ENCODE measurements around the gene ZNF280B.
"Not testable (repeated sequence)": the region's sequence is repeated elsewhere in the genome, so short reads cannot be mapped to it uniquely, and the experiment has no call there.

The ZNF280B gene

DNA sequence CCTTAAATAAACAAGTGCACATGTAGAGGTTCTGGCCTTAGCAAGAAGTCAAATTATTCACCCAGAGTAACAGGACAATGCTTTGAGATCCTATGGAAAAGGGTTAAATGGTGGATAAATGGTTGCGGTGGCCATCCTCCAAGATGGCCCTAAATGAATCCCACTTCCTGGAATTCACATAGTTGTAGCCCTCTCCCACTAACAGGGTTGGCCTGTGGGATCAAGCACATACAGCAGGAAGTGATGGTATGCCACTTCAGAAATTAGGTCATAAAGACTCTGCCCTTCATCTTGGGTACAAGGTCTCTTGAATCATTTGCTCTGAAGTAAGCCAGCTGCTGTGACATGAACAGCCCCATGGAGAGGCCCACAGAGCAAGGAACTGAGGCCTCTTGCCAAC, 1.8 kb downstream of the ZNF280B start:
- no peak for DNase-seq

GRCh38 chr22:22498267-22498666, 10.3 kb downstream of the ZNF280B start:
- no peak for DNase-seq

DNA sequence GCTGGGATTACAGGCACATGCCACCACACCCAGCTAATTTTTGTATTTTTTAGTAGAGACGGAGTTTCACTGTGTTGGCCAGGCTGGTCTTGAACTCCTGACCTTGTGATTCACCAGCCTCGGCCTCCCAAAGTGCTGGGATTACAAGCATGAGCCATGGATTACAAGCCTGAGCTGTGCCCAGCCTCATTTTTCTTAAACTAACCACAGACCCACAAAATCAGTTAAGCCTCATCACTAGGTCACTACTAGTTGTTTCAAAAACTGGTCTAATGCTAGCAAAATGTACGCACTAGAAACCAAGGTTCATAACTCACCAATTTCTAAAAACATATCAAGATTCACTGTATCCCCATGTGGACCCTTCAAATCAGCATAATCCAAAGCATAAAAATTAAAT, 17.0 kb downstream of the ZNF280B start:
- not testable (repeated sequence) for DNase-seq

- DNase-seq: no peak
Measured at GRCh38 chr22:22488736-22489135, 19.8 kb downstream of the ZNF280B start.

DNA sequence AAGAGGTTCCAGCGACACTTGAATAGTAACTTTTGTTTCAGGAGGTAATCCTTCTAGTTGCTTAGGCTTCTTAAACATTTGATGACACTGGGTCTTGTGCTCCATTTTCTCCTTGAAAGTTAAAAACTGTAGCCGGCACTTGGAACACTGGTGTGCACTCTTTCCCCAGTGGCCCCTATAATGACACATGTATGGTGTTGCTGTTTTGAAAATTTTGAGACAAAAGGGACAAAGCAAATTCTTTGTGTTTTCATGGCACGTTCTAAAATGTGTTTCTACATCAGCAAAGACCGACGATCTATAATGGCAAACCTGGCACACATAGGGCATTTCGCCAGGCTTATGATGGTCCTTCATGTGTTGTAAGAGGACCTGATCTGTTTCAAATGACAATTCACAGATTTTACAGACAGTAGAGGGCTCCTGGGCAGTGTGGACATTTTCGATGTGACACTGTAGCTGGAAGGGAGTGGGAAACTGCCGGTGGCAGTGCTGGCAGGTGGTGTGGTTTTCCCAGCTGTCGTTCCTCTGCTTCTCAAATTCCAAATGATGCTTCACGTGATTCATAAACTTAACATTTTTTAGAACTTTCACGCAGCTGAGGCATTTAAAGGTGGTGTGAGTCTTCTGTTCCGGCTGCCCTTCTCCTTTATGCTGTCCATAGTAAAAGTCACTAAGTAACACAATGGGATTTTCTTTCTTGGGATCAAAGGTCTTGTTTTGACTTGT, 20.5 kb downstream of the ZNF280B start:
- no peak for DNase-seq

DNA sequence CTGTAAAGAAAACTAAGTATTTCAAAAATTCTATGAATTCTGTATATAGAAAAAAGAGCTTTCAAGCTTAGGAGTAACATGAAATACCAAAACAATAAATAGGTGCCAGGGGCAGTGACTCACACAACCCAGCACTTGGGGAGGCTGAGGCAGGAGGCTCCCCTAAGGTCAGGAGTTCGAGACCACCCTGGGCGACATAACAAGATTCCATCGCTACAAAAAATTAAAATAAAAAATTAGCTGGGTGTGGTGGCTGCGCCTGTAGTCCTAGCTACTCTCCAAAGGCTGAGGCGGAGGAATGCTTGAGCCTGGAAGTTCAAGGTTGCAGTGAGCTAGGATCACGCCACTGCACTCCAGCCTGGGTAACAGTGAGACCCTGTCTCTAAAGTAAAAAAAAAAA, 21.5 kb downstream of the ZNF280B start:
- no peak for DNase-seq

- DNase-seq: no peak
Measured at GRCh38 chr22:22486132-22486899, 22.2 kb downstream of the ZNF280B start.

DNA sequence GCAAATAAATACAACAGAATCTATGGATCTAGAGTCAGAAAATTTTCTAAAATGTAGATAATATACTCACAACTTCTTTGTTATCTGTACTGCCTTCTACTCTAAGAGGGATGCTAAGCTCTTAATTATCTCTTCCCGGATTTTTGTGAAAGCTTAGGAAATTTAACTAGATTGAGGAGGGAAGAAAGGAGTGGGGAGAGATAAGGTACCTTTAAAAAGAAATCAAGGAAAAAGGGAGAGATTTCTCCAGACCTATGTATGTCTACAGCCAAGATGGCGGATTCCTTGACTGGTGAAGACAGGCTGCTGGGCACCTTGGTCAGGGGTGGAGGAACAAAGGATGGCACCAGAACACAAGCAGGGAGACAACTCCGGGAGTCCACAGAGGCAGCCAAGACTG, 23.0 kb downstream of the ZNF280B start:
- no peak for DNase-seq

- no peak for DNase-seq
Measured at GRCh38 chr22:22484023-22484422, 24.5 kb downstream of the ZNF280B start.

DNA sequence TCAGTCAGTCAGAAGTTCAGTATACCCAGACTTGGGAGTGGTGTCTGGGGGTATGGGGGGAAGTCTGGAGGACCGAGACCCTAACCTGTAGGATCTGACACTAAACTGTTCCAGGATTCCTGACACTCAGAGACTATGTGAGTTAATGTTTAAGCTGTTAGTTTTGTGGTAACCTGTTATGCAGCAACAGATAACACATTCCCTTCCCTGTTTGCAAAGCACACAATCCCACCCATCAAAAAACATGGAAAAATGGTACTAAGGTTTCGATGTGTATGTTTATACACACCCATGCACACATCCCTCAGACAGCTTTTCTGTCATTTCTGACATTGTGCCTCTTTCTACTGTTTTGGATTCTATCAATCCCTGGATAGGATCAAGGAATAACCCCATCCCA, 27.6 kb downstream of the ZNF280B start:
- DNase-seq: no peak

- no peak for DNase-seq
Measured at GRCh38 chr22:22479999-22480532, 28.5 kb downstream of the ZNF280B start.

DNA sequence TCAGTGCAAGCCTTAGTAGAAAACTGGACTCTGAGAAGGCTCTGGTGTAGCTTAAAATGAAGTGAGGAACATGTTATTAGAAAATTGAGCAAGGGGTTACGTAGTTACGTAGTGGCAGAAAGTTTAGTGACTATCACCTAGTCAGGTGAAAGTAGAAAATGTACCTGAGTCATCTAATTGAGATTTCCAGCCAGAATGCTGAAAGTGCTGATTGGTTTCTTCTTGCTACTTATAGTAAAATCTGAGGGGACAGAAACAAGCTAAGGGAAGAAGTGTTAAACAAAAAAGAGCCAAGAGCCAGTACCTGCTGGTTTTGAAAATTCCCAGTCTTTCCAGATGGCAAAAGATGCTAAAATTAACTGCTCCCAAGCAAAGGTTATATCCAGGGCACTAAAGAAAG, 29.4 kb downstream of the ZNF280B start:
- DNase-seq: no peak

GRCh38 chr22:22478470-22478869, 30.1 kb downstream of the ZNF280B start:
- no peak for DNase-seq

DNA sequence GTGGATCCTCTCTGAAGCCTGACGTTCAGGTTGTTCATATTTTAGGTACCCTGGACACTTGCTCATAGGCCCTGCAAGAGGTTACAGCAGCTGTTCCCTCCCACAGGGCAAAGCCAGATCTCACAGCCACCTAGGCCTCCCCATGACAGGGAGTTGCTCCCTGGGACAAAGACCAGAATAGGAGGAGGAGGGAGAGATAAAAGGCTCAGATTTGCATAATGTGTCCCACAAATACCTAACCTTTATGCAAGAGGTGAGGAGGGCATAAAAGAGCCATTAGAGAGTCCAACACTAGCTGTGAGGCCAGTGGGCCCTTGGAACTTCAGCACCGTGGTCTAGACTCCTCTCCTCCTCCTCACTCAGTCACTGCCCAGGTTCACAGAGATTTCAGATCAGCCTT, 33.8 kb downstream of the ZNF280B start:
- DNase-seq: no peak

GRCh38 chr22:22471104-22471503, 37.4 kb downstream of the ZNF280B start:
- DNase-seq: not testable (repeated sequence)

GRCh38 chr22:22469527-22469926, 39.0 kb downstream of the ZNF280B start:
- no peak for DNase-seq

- DNase-seq: not testable (repeated sequence)
Measured at GRCh38 chr22:22468794-22469469, 39.6 kb downstream of the ZNF280B start.

DNA sequence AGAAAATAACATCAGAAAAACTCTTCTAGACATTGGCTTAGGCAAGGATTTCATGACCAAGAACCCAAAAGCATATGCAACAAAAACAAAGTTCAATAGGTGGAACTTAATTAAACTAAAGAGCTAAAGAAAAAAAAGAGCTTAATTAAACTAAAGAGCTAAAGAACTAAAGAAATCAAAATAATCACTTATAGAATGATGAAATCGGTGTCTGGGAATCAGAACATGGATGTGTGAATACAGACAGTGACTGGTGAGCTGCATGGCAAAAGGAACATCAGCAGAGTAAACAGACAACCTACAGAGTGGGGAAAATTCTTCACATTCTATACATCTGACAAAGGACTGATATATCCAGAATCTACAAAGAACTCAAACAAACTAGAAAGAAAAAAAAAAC, 41.4 kb downstream of the ZNF280B start:
- DNase-seq: no peak

- no peak for DNase-seq
Measured at GRCh38 chr22:22465782-22466181, 42.8 kb downstream of the ZNF280B start.

DNA sequence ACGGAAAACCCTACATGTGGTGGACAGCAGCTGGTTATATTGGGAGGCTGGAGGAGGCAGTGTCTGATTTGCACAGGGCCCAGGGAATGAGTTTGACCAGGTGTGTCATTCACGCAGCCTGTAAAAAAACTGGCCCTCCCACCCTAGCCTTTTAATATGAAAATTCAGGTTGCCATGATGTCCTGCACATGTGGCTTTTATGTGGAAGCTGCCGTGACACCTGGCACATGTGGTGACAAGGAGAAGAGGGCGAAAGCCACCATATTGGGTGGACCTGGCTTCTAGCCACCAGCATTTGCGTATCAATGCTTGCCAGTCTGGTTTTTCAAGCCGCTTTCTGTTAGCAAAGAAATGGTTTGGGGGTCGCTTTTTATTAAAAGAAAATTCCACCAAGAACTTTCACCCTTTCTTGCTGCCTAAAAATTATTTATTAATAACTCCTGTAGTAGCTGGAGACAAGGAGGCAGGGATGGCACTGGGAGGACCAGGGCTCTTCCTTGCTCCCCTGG, 43.4 kb downstream of the ZNF280B start:
- DNase-seq: no peak

DNA sequence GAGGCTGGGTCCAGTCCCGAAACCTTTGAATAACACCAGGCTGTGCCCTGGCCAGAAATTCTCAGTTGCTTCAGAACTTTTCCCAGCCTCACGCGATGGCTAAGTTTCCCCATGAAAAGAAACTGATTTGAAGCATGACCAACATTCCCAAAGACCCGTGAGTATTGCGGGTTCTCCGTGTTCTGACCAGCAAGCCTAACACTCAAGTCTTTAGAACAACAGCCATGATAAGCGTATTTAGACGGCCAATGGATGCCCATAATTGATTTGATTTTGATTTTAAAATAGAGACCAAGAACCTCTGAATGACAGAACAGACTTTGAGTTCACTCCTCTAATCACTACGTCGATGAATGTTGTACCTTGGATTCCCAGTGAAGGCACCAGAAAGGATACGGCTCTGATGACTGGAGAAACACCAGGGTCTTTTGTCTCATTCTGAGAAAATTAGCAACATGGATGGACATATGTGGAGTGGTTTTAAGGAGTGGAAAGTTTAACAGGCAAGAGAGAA, 43.9 kb downstream of the ZNF280B start:
- no peak for DNase-seq

DNA sequence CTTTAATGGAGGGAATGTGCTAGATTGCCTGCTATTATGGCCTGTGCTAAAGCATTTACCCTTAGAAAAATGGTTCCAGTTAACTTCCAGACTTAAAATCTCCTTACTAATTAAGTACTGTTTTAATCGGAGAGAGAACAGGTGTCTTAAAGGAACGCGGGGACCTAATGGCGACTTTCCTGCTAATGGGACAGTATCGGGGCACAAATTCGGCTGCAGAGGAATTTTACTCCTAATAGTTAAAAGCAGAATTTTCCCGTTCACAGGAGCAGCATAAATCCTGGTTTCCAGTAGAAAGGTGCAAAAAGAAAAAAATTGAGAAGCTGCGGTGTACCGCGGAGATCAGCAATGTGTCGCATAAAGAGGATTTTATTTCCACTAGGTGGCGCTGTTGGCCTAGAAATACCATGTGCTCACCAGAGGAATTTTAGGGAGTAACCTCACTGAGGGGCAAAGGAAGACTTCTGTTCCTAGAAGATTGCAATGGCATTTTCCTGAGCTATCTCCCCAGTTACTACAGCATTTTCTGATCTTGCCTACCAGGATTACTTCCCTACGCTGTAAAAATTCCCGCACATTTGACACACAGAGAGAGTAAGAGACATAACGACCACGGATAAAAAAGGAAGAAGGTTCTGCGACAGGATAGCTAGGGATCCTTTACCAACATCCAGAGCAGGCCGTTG, 44.5 kb downstream of the ZNF280B start:
- peak; percentile 67 for DNase-seq
